OCI-LY7 (cell line): ENCODE data around the gene MEIG1. TPM values are rescaled to one million over a fixed set of nuclear protein-coding genes. Genes with fewer than 3 reads are reported as not detected.

Experiments used
- BruUV-seq: library from RNA; stranded (reverse); fragments of 400-500 nt; replicated peaks from 2 replicates; lab custom pipeline; 2021; lab: Mats Ljungman, UMichigan
- CTCF ChIA-PET: fragments of 300-600 bp; sonication (Branson Sonifier 250); formaldehyde crosslinking; loops from one replicate; lab custom pipeline; 2022; ENCODE audit warnings: antibody characterized with exemption; ENCODE audit not compliant: unreplicated experiment; lab: Charles Lee
- POLR2A ChIA-PET: fragments of 300-600 bp; sonication (Branson Sonifier 250); formaldehyde crosslinking; loops from one replicate; lab custom pipeline; 2022; ENCODE audit warnings: antibody characterized with exemption; lab: Charles Lee
- DNase-seq: peaks from one replicate; pipeline ENCODE4 v3.0.0-alpha.2; 2015; ENCODE audit warnings: low spot score
- H2AFZ ChIP-seq: fragments of 200-600 bp; sonication (generic), shearing (Covaris generic); 2 replicates; pipeline ENCODE4 v1.6.1; 2014; ENCODE audit warnings: mild to moderate bottlenecking, antibody characterized with exemption, low read length, moderate library complexity
- H3K27ac ChIP-seq: fragments of 200-600 bp; sonication (generic); 2 replicates; pipeline ENCODE4 v1.5.1; 2014; ENCODE audit warnings: mixed run types, low read depth, mild to moderate bottlenecking, moderate library complexity, low read length, inconsistent platforms; ENCODE audit not compliant: poor library complexity, severe bottlenecking
- H3K36me3 ChIP-seq: fragments of 200-600 bp; sonication (generic); 2 replicates; pipeline ENCODE4 v1.6.1; 2014; ENCODE audit warnings: mild to moderate bottlenecking, antibody characterized with exemption, low read length, moderate library complexity, mixed read lengths; ENCODE audit not compliant: insufficient read depth
- H3K4me1 ChIP-seq: fragments of 200-600 bp; sonication (generic); 2 replicates; pipeline ENCODE4 v1.5.1; 2014; ENCODE audit warnings: mild to moderate bottlenecking, low read length; ENCODE audit not compliant: insufficient read depth, poor library complexity, severe bottlenecking
- H3K4me2 ChIP-seq: fragments of 200-600 bp; sonication (generic); 2 replicates; pipeline ENCODE4 v1.6.1; 2014; ENCODE audit warnings: mild to moderate bottlenecking, low read length
- H3K4me3 ChIP-seq: fragments of 200-600 bp; sonication (generic); 2 replicates; pipeline ENCODE4 v1.5.1; 2014; ENCODE audit warnings: mild to moderate bottlenecking, low read depth, low read length; ENCODE audit not compliant: poor library complexity, severe bottlenecking
- H3K79me2 ChIP-seq: fragments of 200-600 bp; sonication (generic); 2 replicates; pipeline ENCODE4 v1.6.1; 2016; ENCODE audit warnings: low read depth, mild to moderate bottlenecking, low read length, moderate library complexity, mixed read lengths; ENCODE audit not compliant: insufficient read depth
- H3K9me2 ChIP-seq: fragments of 200-600 bp; sonication (generic); 2 replicates; pipeline ENCODE4 v1.6.1; 2016; ENCODE audit warnings: mild to moderate bottlenecking, low read length, mixed read lengths; ENCODE audit not compliant: insufficient read depth
- H3K9me3 ChIP-seq: fragments of 200-600 bp; sonication (generic); 2 replicates; pipeline ENCODE4 v1.6.1; 2014; ENCODE audit warnings: mild to moderate bottlenecking, mixed run types, low read length, mixed read lengths
- H4K20me1 ChIP-seq: fragments of 200-600 bp; sonication (generic); 2 replicates; pipeline ENCODE4 v1.6.1; 2014; ENCODE audit warnings: mild to moderate bottlenecking, antibody characterized with exemption, low read length, moderate library complexity, mixed read lengths; ENCODE audit not compliant: insufficient read depth
- EZH2phosphoT487 ChIP-seq: fragments of 200-600 bp; sonication (generic); IDR thresholded peaks from 2 replicates; pipeline ENCODE4 v1.6.1; 2018; ENCODE audit warnings: low read depth, borderline replicate concordance, mild to moderate bottlenecking, mixed run types, antibody characterized with exemption, low read length, moderate library complexity, mixed read lengths
- intact Hi-C: fragments of 100-400 bp; cut with micrococcal nuclease; formaldehyde crosslinking; loops from one replicate; pipeline ENCODE4 v1.10.0; 2022; ENCODE audit not compliant: unreplicated experiment
- total RNA-seq, 2 experiments: library from RNA; depleted of rRNA in 1 of 2; stranded (reverse); fragments of >200 nt in 1 of 2; shearing (Covaris generic) in 1 of 2; gene quantifications; 2 replicates each; pipeline ENCODE4 v1.2.3, GENCODE V29; 2014 to 2022
- TF ChIP-seq, protein P1 (sequence below): fragments of 200-600 bp; sonication (generic); conservative IDR thresholded peaks from 2 replicates; pipeline ENCODE4 v1.5.1; 2014; ENCODE audit warnings: mild to moderate bottlenecking, antibody characterized with exemption, low read length, moderate library complexity, mixed read lengths

Gene MEIG1
- total RNA-seq, 2 experiments from 2014 or later, result 1.1 to 2.7 TPM

DNA sequence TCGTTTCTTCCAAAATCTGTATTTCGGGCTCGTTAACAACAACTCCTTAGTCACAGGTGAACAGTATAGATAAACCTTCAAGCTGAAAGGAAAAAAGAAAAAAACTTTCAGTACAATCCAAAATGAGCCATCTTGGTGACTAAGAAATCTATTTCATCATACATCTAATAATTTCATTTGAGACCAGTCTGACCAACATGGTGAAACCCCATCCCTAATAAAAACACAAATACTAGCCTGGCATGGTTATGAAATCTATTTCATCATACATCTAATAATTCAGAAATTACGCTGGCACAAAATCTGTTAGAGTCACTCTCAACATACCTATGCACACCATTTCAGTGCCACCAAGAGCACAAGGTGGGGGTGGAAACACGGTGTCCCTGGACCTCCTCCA lies 14.1 kb upstream of the MEIG1 start:
- Histone ChIP-seq H3K4me1 (peaks cover 13% of the 10 kb centered on the region), H3K9me3 (no peaks in the 10 kb centered on the region), H3K9me2 (no peaks in the 10 kb centered on the region), H3K4me2 (no peak overlapping the region), H2AFZ (no peak overlapping the region), H3K36me3 (peaks cover 97% of the 10 kb centered on the region), H3K4me3 (no peak overlapping the region), H3K79me2 (peaks cover 57% of the 10 kb centered on the region), H4K20me1 (peaks cover 15% of the 10 kb centered on the region), H3K27ac (no peak overlapping the region)
- intact Hi-C loops, result no loop called here
- CTCF ChIA-PET, result no interaction called here
- DNase-seq, result no peak
- POLR2A ChIA-PET, result no interaction called here
- TF ChIP-seq, protein P1, sequence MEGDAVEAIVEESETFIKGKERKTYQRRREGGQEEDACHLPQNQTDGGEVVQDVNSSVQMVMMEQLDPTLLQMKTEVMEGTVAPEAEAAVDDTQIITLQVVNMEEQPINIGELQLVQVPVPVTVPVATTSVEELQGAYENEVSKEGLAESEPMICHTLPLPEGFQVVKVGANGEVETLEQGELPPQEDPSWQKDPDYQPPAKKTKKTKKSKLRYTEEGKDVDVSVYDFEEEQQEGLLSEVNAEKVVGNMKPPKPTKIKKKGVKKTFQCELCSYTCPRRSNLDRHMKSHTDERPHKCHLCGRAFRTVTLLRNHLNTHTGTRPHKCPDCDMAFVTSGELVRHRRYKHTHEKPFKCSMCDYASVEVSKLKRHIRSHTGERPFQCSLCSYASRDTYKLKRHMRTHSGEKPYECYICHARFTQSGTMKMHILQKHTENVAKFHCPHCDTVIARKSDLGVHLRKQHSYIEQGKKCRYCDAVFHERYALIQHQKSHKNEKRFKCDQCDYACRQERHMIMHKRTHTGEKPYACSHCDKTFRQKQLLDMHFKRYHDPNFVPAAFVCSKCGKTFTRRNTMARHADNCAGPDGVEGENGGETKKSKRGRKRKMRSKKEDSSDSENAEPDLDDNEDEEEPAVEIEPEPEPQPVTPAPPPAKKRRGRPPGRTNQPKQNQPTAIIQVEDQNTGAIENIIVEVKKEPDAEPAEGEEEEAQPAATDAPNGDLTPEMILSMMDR, result no peak
- no peak for TF ChIP-seq EZH2phosphoT487
- BruUV-seq, result no TSS peak

DNA sequence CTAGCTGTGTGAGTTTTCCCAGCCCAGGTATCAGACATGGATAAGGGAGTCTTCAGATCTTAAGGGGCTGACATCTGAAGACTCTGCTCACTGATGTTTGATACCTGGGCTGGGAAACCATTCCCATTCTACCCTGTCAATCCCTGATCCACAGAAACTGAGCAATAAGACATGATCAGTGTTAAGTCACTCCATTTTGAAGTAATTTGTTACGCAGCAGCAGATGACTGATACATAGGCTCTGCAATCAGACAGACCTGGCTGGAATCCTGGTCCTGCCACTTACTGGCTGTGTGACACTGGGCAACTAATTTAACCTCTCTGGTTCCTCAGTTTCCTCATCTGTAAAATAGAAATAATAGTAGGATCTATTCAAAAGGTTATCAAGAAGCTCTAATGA lies 11.9 kb upstream of the MEIG1 start:
- no peak for DNase-seq
- H3K79me2 ChIP-seq, result peaks cover 74% of the 10 kb centered on the region

DNA sequence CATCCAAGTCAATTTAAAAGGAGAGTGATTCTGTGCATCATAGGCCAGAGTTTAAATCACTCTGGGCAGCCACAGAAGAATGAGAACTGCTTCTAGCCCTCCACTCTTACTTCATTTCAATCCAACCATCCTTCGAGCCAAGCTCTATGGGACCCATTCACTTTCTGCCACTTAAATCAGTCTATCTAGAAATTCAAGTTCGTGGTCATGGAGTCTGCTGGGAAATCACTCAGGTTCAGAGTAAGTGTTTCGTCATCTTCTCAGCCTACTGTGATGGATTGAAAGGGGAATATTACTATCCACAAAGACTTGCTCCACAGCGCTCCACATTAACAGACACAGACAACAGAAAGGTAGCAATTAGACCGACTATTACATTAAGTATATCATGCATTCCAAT lies 9.9 kb upstream of the MEIG1 start:
- BruUV-seq, result no TSS peak
- no peaks in the 10 kb centered on the region for H3K9me2 ChIP-seq
- POLR2A ChIA-PET, result interaction anchor here (0.6 to 1.7 kb wide), 3 partner anchors 9 to 56 kb away, joined by 3 to 7 read pairs (median 4); partner anchors contain the start of gene MEIG1

More for the DNA sequence above, 11.9 kb upstream of the MEIG1 start:
- Histone ChIP-seq H3K4me3 (no peak overlapping the region), H2AFZ (no peak overlapping the region), H3K4me1 (peaks cover 26% of the 10 kb centered on the region), H3K4me2 (no peak overlapping the region), H3K36me3 (peaks cover 97% of the 10 kb centered on the region), H4K20me1 (peaks cover 18% of the 10 kb centered on the region), H3K9me3 (no peaks in the 10 kb centered on the region), H3K9me2 (no peaks in the 10 kb centered on the region), H3K27ac (no peak overlapping the region)
- intact Hi-C loops, result no loop called here
- TF ChIP-seq EZH2phosphoT487, result no peak
- TF ChIP-seq, protein P1, result no peak
- CTCF ChIA-PET, result no interaction called here
- no TSS peak for BruUV-seq
- POLR2A ChIA-PET, result no interaction called here

More for the DNA sequence above, 9.9 kb upstream of the MEIG1 start:
- Histone ChIP-seq H3K27ac (no peak overlapping the region), H3K79me2 (peaks cover 86% of the 10 kb centered on the region), H3K36me3 (peaks cover 83% of the 10 kb centered on the region), H3K4me2 (no peak overlapping the region), H4K20me1 (peaks cover 18% of the 10 kb centered on the region), H3K4me3 (no peak overlapping the region), H2AFZ (no peak overlapping the region), H3K4me1 (peaks cover 25% of the 10 kb centered on the region), H3K9me3 (no peaks in the 10 kb centered on the region)
- CTCF ChIA-PET, result no interaction called here
- intact Hi-C loops, result no loop called here
- DNase-seq, result no peak
- TF ChIP-seq, protein P1, result no peak
- no peak for TF ChIP-seq EZH2phosphoT487
